Activated CD8-positive, alpha-beta memory T cell treated with anti-CD3 and anti-CD28 coated beads, Interleukin-2, amount 50 U/mL, for 48 hours (primary cell): ENCODE data around the gene TBX1.
"Not testable (repeated sequence)": the region's sequence is repeated elsewhere in the genome, so short reads cannot be mapped to it uniquely, and the experiment has no call there.

Experiments used
- DNase-seq: peaks from one replicate; pipeline ENCODE4 v3.0.0-alpha.2; 2020

The TBX1 gene

GRCh38 chr22:19765477-19766239 is 5.1 kb downstream of the TBX1 start:
- DNase-seq = no peak

DNA sequence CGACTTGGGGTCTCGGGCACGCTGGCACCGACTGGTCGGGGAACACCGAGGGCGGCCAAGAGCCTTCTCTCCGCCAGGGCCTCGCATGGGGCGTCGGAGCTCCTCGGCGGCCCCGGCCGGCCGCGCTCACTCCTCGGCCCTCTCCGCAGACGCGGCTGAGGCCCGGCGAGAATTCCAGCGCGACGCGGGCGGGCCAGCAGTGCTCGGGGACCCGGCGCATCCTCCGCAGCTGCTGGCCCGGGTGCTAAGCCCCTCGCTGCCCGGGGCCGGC is 5.6 kb downstream of the TBX1 start:
- no peak for DNase-seq

DNA sequence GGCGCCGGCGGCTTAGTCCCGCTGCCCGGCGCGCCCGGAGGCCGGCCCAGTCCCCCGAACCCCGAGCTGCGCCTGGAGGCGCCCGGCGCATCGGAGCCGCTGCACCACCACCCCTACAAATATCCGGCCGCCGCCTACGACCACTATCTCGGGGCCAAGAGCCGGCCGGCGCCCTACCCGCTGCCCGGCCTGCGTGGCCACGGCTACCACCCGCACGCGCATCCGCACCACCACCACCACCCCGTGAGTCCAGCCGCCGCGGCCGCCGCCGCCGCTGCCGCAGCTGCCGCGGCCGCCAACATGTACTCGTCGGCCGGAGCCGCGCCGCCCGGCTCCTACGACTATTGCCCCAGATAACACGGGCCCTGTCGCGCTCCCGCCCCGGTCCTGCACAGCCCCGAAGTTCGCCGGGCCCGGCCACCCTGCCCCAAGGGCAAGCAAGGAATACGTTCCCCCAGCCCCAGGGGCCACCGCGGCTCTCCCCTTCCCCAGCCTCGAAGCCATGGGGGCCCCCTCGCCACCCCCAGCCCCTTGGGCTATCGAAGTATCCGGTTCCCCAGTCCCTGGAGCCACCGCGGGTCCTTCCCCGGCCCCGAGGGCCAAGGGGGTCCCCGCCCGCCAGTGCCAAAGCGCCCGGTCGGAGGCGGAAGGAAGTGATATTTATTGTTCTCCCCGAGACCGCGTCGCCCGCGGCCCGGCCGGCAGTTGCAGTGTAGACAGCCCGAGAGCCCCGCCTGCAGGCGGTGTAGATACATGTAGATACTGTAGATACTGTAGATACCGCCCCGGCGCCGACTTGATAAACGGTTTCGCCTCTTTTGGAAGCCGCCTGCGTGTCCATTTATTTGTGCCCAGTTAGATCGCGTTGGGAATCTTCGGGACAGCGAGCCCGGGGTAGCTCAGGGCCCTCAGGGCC is 6.2 kb downstream of the TBX1 start:
- DNase-seq = peak; percentile 73

- DNase-seq = no peak
These were observed 7.1 kb downstream of the TBX1 start for GRCh38 chr22:19767427-19768341.

GRCh38 chr22:19769393-19769715 is 8.8 kb downstream of the TBX1 start:
- no peak for DNase-seq

DNA sequence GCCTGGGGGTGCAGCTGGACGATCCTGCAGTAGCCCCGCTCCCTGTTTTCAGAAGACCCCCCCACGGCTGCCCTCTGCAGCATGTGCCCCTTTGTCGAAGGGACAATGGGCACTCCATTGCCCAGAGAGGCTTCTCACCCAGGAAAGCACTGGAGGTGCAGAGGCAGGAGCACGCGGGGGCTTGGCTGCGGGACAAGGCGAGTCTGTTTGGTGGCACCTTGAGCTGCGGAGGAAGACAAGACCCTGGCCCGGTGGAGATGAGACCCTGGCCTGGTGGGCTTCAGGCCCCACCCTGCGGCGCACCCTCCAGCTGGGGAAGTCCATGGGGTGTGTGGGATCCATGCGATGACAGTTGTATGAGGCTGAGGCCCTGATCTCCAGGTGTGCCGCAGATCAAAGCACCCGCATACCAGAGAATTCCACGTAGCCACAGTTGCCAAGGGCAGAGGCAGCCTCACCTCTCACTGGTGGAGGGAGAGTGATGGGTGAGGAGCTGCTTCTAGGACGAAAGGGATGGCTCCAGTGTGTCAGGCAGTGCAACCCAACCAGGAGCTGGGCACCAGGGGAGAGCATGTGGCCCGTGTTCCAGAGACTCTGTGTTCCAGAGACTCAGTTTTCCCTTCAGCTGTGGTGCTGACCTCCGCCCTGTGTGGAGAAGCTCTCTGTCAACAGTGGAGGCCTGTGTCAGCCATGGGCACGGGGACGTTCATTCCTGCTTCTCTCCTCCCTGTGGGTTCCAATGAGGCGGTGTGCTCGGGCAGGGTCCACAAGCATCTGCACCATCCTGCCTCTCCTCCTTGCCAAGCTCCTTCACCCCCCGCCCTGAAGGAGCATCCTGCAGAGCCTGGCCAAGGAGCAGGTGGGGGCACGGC is 10.0 kb downstream of the TBX1 start:
- DNase-seq = no peak

DNA sequence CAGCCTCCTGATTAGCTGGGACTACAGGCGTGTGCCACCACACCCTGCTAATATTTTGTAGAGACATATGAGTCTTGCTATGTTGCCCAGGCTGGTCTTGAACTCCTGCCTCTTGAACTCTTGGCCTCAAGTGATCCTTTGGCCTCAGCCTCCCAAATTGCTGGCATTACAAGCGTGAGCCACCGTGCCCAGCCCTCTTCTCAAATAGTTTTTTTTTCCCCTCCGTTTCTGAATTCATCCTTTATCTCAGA is 11.8 kb downstream of the TBX1 start:
- DNase-seq = no peak

DNA sequence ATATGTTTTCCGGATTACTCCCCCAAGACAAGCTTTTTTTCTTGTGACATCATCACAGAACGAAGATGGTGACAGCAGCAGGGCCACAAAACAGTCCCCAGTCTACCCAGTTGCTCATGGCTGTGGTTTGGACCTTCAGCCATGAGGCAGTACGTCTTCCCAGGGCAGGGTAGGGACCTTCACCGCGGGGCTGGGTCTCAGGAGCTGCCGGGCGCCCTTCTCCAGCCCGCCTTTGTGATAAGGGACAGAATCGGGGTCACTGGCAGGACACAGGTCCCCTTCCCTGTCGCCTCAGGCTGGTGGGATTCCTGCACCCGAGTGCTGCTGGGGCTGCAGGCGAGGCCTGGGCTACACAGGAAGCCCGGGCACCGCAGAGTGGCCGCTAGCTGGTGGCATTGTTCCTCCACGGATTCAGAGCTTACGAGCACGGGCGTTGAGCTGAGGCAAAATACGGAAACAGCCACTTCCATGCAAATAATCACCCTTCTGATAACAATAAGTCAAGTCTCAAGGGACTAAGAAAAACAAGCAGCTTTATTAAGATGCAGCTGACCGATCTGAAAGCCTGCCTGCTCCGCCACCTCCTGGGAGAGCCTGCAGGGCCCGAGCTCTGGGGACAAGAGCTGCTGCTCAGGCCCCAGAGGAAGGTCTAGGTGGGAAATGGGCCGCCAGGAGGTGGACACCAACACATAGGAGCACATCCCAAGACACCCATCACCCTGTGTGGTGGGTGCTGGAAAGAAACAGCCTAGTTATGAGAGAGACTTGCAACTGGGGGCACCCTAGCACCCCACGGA is 12.3 kb downstream of the TBX1 start:
- no peak for DNase-seq

GRCh38 chr22:19773470-19774040 is 13.0 kb downstream of the TBX1 start:
- DNase-seq = no peak

GRCh38 chr22:19774628-19775027 is 14.1 kb downstream of the TBX1 start:
- DNase-seq = no peak

GRCh38 chr22:19775496-19776325 is 15.1 kb downstream of the TBX1 start:
- no peak for DNase-seq

DNA sequence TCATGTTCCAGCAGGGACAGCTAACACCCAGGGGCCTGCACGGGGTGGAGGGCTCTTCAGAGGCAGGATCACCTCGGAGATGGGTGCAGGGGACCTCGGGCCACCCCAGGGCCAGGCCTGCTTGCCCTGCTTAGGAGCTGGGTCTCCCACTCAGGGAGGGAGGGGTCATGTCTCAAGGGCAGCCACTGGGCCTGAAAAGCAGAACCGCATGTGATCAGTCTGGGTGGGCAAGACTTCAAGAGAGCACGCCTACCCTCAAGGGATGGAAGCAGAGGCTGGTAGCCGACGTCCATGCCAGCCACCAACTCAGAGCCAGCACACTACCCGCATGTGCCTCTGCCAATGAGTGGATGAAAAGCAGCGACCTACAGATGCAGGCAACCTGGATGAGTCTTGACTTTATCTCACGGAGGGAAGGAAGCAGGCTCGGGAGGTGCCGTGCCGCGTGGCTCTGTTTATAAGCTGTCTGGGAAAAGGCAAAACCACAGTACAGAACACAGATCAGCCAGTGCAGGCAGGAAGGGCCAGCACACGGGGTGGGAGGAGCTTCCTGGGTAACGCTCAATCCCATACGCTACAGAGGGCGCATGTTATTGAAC is 16.0 kb downstream of the TBX1 start:
- no peak for DNase-seq

GRCh38 chr22:19777192-19777591 is 16.6 kb downstream of the TBX1 start:
- DNase-seq = not testable (repeated sequence)

GRCh38 chr22:19779011-19779421 is 18.4 kb downstream of the TBX1 start:
- no peak for DNase-seq

GRCh38 chr22:19779685-19780268 is 19.2 kb downstream of the TBX1 start:
- DNase-seq = no peak

DNA sequence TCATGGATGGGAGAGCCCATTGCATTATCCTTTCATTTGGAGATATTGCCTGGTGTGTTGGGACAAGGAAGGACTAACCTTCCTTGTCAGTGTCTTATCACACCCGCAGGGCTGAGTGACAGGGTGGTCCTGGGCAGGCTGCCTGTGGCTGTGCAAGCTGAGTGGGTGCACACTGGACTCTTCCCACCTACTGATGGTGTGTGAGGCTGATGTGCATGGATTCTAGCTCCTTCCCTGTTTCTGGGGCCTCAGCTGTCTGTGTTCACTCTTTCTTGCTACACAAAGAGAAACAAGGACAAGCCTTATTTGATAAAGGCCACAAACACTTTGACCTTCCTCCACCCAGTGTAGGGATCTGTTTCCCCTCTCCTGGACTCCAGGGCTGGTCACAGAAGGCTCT is 22.0 kb downstream of the TBX1 start:
- DNase-seq = no peak

DNA sequence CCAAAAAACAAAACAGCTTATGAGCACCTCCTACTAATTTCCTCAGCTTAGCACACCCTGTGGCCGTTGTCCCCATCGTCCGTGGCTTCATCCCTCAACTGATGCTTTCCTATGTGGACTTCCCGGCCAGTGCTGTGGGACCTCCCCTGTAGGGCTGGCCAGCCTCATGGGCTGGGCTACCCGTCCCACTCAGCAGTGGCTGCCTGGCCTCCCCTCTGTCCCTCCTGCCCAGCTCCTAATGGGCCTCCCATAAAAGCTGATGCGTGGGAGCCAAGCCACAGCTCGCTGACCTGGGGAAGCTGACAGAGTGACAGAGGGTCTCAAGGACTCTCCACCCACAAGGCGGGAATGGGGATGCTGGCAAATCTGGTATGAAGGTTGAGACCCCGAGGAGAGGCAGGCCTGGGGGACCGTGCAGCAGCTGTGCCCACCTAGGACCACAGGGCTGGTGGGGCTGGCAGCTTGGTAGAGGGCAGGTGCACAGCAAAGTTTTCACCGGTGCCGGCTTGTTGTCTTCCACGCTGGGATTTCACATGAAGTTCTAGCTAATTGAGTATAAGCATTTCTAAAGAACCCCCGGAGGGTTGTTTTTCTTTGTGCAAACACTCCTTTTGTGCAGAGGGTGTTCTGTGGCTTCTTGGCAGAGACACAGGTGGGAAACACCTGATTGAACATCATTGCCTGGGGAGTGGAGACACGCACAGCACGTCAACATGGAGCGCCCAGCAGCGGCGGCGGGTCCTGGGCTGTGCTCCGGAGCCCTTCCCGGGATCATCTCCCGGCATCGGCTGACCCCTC is 23.2 kb downstream of the TBX1 start:
- DNase-seq = no peak

- no peak for DNase-seq
These were observed 24.0 kb downstream of the TBX1 start for GRCh38 chr22:19784384-19785175.
